ENCODE measurements around the gene CBR4. TPM values are rescaled to one million over a fixed set of nuclear protein-coding genes. Genes with fewer than 3 reads are reported as not detected.

CBR4 gene
- total RNA-seq, 4 donors from 2014 or later, result 13.4 to 19.4 (median 16.3) TPM

DNA sequence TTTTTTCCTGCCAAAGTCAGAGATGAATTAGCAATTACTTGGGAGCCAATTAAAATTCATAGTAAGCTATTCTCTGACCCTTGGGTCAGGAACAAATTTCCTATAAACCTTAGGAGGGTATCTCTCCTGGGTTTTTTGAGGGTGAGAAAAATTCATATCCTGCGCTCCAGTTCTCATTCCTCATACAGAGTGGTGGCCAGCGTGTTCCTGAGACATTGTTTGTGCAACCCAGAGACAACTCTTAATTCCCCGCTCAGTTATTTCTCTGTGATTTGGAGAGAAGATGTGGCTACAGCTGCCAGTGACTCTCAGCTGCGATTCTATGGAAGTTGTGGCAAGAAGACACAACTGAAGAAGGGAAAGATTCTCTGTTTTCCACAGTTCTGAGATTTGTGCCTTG is 37.9 kb upstream of the CBR4 start:
- no peaks in the 10 kb centered on the region for H3K36me3 ChIP-seq
- H3K4me3 ChIP-seq, result no peak overlapping the region
- no peaks in the 10 kb centered on the region for H3K9me3 ChIP-seq
- no peaks in the 10 kb centered on the region for H3K4me1 ChIP-seq
- H3K27me3 ChIP-seq, result no peaks in the 10 kb centered on the region
- no peak for DNase-seq
- H3K27ac ChIP-seq, result no peak overlapping the region
- intact Hi-C loops (cut with DNase I), result no loop called here
- no peak for TF ChIP-seq POLR2A (IDR thresholded peaks at IDR 0.05)
- TF ChIP-seq, protein P1, sequence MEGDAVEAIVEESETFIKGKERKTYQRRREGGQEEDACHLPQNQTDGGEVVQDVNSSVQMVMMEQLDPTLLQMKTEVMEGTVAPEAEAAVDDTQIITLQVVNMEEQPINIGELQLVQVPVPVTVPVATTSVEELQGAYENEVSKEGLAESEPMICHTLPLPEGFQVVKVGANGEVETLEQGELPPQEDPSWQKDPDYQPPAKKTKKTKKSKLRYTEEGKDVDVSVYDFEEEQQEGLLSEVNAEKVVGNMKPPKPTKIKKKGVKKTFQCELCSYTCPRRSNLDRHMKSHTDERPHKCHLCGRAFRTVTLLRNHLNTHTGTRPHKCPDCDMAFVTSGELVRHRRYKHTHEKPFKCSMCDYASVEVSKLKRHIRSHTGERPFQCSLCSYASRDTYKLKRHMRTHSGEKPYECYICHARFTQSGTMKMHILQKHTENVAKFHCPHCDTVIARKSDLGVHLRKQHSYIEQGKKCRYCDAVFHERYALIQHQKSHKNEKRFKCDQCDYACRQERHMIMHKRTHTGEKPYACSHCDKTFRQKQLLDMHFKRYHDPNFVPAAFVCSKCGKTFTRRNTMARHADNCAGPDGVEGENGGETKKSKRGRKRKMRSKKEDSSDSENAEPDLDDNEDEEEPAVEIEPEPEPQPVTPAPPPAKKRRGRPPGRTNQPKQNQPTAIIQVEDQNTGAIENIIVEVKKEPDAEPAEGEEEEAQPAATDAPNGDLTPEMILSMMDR (IDR thresholded peaks at IDR 0.05), result no peak
- 58 to 86% methylated on average over 4 of the region's 4 CpGs for WGBS, 2 donors

DNA sequence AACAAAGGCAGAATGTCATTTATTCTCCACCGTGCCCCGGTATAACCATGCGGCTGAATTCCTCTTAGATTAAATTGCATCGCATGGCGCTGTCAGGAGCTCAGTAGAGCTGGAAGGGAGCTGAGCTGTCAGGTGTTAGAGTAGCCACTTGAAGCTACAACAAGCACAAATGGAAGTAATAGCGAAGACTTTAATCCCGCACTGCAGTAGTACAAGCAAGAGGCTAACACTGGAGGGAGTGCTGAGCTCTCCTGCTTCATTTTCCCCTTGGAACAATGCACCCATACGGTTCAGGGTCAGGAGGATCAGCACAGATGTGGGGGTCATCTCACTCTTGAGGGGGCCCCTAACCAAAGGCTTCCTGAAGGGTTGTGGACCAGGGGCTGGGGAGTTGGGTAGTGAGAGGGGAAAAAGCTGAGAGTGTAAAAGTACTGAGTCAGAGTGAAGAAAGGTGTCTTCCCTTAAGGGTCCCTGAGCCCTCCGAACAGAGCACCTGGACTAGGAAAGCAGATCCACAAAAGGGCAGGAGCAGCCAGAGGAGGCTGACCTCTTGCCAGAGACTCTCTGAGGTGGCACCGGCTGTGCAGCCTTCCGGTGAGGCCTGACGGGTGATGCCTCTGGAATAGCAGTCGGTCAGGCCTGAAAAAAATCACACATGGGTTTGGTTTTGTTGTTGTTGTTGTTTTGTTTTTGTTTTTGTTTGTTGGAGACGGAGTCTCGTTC is 36.0 kb upstream of the CBR4 start:
- no peaks in the 10 kb centered on the region for H3K9me3 ChIP-seq
- no peaks in the 10 kb centered on the region for H3K36me3 ChIP-seq
- WGBS, 2 donors, result 74 to 85% methylated on average over 13 of the region's 15 CpGs
- DNase-seq, result no peak
- intact Hi-C loops (cut with DNase I), result no loop called here
- H3K27ac ChIP-seq, result no peak overlapping the region
- no peaks in the 10 kb centered on the region for H3K4me1 ChIP-seq
- no peaks in the 10 kb centered on the region for H3K27me3 ChIP-seq
- TF ChIP-seq, protein P1 (IDR thresholded peaks at IDR 0.05), result no peak
- TF ChIP-seq POLR2A (IDR thresholded peaks at IDR 0.05), result no peak
- H3K4me3 ChIP-seq, result no peak overlapping the region

DNA sequence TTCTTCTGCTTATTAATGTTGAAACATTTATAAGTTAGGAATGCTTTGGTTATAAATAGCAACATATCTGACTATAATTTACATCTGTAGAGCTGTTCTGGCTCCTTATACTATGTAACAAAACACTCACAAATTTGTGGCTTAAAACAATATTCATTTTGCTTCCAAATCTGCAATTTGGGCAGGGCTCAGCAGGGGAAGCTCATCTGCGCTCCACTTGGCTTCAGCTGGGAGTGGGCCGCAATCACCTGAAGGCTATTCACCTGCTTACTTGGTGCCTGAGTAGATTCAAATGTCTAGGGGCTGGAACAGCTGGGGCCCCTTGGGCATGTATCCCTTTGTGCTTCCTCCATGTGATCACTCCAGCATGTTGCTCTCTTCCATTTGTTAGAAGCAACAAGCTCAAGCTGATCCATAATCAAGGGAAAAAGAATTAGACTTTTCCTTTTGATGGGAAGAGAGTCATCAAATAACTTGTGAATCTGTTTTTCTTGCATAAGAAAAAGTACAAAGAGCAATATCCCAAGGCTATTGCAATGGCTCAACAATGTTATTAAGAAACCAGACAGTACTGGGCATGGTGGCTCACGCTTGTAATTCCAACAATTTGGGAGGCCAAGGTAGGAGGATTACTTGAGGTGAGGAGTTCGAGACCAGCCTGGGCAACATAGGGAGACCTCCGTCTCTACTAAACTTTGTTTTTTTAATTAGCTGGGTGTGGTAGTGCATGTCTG is 34.8 kb upstream of the CBR4 start:
- Histone ChIP-seq H3K27ac (no peak overlapping the region), H3K9me3 (no peaks in the 10 kb centered on the region), H3K36me3 (no peaks in the 10 kb centered on the region), H3K4me3 (no peak overlapping the region), H3K27me3 (no peaks in the 10 kb centered on the region), H3K4me1 (no peaks in the 10 kb centered on the region)
- DNase-seq, result no peak
- 75 to 94% methylated on average over 5 of the region's 5 CpGs for WGBS, 2 donors
- TF ChIP-seq POLR2A (IDR thresholded peaks at IDR 0.05), result no peak
- TF ChIP-seq, protein P1 (IDR thresholded peaks at IDR 0.05), result no peak
- intact Hi-C loops (cut with DNase I), result no loop called here

DNA sequence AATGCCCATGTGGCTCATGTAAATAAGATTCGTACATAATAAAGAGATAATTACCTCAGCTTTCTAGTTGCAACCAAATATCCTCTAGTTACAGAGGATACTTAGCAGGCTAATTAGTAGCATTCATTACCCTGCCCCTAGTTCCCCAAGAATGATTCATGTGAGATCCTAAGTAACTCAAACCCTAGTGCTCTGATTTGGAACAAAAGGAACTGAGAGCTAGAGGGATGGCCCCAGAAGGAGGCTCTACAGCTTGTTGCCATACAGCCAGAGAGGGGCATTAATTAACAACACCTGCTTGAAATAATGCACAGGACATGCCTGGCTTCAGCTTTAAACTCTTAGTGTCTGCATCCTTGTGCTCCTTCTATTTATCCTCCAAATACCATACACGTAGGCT is 32.6 kb upstream of the CBR4 start:
- intact Hi-C loops (cut with DNase I), result no loop called here
- TF ChIP-seq, protein P1 (IDR thresholded peaks at IDR 0.05), result no peak
- TF ChIP-seq POLR2A (IDR thresholded peaks at IDR 0.05), result no peak
- Histone ChIP-seq H3K27ac (no peak overlapping the region), H3K4me3 (no peak overlapping the region), H3K4me1 (no peaks in the 10 kb centered on the region), H3K36me3 (no peaks in the 10 kb centered on the region), H3K27me3 (no peaks in the 10 kb centered on the region), H3K9me3 (no peaks in the 10 kb centered on the region)
- 88 to 95% methylated on average over 2 of the region's 2 CpGs for WGBS, 2 donors
- DNase-seq, result no peak

DNA sequence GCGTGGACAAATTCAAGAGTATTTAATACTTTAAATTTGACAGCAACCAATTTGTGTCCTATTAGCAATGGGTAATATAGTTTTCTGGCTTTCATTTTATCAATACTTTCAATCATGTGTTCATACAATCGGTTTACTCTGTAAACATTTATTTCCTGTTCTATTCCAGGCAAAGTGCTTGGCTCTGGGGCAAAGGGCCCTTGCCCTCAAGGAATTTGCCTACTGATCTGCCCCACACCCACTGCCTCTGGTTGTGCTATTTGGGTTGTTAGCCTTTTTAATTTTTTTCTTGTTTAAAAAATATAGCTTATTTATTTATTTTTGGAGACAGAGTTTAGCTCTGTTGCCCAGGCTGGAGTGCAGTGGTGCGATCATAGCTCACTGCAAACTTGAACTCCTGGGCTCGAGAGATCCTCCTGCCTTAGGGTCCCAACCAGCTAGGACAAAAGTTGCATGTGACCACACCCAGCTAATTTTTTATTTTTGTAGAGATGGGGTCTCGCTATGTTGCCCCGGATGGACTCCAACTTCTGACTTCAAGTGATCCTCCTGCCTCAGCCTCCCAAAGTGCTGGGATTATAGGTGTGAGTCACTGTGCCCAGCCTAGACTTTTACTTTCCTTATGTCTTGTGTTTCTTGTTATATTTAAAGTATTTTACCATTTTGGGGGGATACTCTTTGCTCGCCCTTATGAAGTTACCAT is 30.7 kb upstream of the CBR4 start:
- Histone ChIP-seq H3K36me3 (no peaks in the 10 kb centered on the region), H3K4me3 (no peak overlapping the region), H3K27me3 (no peaks in the 10 kb centered on the region), H3K9me3 (no peaks in the 10 kb centered on the region), H3K4me1 (no peaks in the 10 kb centered on the region), H3K27ac (no peak overlapping the region)
- intact Hi-C loops (cut with DNase I), result no loop called here
- no peak for DNase-seq
- TF ChIP-seq, protein P1 (IDR thresholded peaks at IDR 0.05), result no peak
- no peak for TF ChIP-seq POLR2A (IDR thresholded peaks at IDR 0.05)
- 83 to 90% methylated on average over 7 of the region's 7 CpGs for WGBS, 2 donors
